ENCODE measurements around the gene HMGXB4. TPM values are rescaled to one million over a fixed set of nuclear protein-coding genes. Genes with fewer than 3 reads are reported as not detected.

HMGXB4 gene
- total RNA-seq, 1 donor from 2014 or later: 18.0 TPM

- Mint-ChIP-seq H3K4me3 (ENCODE audit: unreplicated experiment) (no peak overlapping the region), H3K9me3 (ENCODE audit: low read depth) (no peaks in the 10 kb centered on the region), H3K27ac (ENCODE audit: unreplicated experiment) (no peak overlapping the region), H3K4me1 (ENCODE audit: low read depth) (no peaks in the 10 kb centered on the region), H3K27me3 (ENCODE audit: low read depth) (no peaks in the 10 kb centered on the region), H3K36me3 (ENCODE audit: low read depth) (peaks cover 38% of the 10 kb centered on the region)
- no peak for DNase-seq (ENCODE audit: low spot score)
- TF ChIP-seq CTCF (IDR thresholded peaks at IDR 0.05): no peak
These were observed 65.6 kb downstream of the HMGXB4 start for GRCh38 chr22:35322893-35323292.

DNA sequence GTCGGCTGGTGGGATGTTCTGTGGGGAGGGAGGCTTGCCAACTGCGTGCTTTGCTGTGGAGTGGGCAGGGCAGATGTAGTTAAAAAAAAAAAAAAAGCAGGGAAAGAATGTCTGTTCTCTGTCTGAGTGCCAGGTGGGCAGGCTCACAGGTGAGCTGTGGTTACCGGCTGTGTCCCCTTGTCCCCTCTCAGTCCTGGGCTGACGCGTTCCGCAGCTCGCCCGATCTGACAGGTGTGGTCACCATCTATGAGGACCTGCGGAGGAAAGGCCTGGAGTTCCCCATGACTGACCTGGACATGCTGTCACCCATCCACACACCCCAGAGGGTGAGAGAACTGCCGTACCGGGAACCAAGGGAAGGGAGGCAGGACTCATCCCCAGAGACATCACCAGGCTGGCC, 66.0 kb downstream of the HMGXB4 start:
- Mint-ChIP-seq H3K9me3 (ENCODE audit: low read depth) (no peaks in the 10 kb centered on the region), H3K36me3 (ENCODE audit: low read depth) (peaks cover 40% of the 10 kb centered on the region), H3K4me3 (ENCODE audit: unreplicated experiment) (no peak overlapping the region), H3K4me1 (ENCODE audit: low read depth) (no peaks in the 10 kb centered on the region), H3K27ac (ENCODE audit: unreplicated experiment) (no peak overlapping the region), H3K27me3 (ENCODE audit: low read depth) (no peaks in the 10 kb centered on the region)
- DNase-seq (ENCODE audit: low spot score): no peak
- no peak for TF ChIP-seq CTCF (IDR thresholded peaks at IDR 0.05)

DNA sequence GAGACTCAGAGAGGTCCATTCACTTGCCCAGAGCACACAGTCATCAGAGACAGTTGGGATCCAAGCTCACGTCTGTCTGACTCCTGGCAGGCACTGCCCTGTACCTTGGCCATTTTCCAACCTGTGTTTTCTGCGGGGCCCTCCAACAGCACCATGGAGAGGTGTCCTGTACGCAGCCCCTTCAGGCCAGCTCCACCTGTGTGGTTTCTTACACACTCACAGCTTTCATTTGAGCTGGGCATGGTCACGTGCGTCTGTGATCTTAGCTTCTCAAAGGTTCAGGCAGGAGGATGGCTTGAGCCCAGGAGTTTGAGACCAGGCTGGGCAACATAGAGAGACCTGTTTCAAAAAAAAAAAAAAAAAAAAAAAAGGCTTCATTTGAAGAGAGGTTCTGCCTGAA, 66.8 kb downstream of the HMGXB4 start:
- Mint-ChIP-seq H3K4me3 (ENCODE audit: unreplicated experiment) (no peak overlapping the region), H3K4me1 (ENCODE audit: low read depth) (no peaks in the 10 kb centered on the region), H3K36me3 (ENCODE audit: low read depth) (peaks cover 40% of the 10 kb centered on the region)

GRCh38 chr22:35324762-35325161, 67.5 kb downstream of the HMGXB4 start:
- Mint-ChIP-seq H3K27ac (ENCODE audit: unreplicated experiment) (no peak overlapping the region), H3K4me3 (ENCODE audit: unreplicated experiment) (no peak overlapping the region), H3K4me1 (ENCODE audit: low read depth) (no peaks in the 10 kb centered on the region), H3K27me3 (ENCODE audit: low read depth) (no peaks in the 10 kb centered on the region), H3K36me3 (ENCODE audit: low read depth) (peaks cover 40% of the 10 kb centered on the region), H3K9me3 (ENCODE audit: low read depth) (no peaks in the 10 kb centered on the region)
- no peak for TF ChIP-seq CTCF (IDR thresholded peaks at IDR 0.05)
- no peak for DNase-seq (ENCODE audit: low spot score)

More for the DNA sequence above, 66.8 kb downstream of the HMGXB4 start:
- no peak for DNase-seq (ENCODE audit: low spot score)
- no peak overlapping the region for H3K27ac Mint-ChIP-seq (ENCODE audit: unreplicated experiment)
- no peaks in the 10 kb centered on the region for H3K27me3 Mint-ChIP-seq (ENCODE audit: low read depth)
- no peak for TF ChIP-seq CTCF (IDR thresholded peaks at IDR 0.05)
- H3K9me3 Mint-ChIP-seq (ENCODE audit: low read depth): no peaks in the 10 kb centered on the region

- no peak for DNase-seq (ENCODE audit: low spot score)
- no peaks in the 10 kb centered on the region for H3K9me3 Mint-ChIP-seq (ENCODE audit: low read depth)
- H3K27me3 Mint-ChIP-seq (ENCODE audit: low read depth): no peaks in the 10 kb centered on the region
- H3K27ac Mint-ChIP-seq (ENCODE audit: unreplicated experiment): no peak overlapping the region
- no peaks in the 10 kb centered on the region for H3K4me1 Mint-ChIP-seq (ENCODE audit: low read depth)
- H3K36me3 Mint-ChIP-seq (ENCODE audit: low read depth): peaks cover 41% of the 10 kb centered on the region
- H3K4me3 Mint-ChIP-seq (ENCODE audit: unreplicated experiment): no peak overlapping the region
- no peak for TF ChIP-seq CTCF (IDR thresholded peaks at IDR 0.05)
These were observed 67.9 kb downstream of the HMGXB4 start for GRCh38 chr22:35325209-35325608.
